Osteocyte (in vitro differentiated cells): Measurements from ENCODE around the gene SGMS1. TPM values are rescaled to one million over a fixed set of nuclear protein-coding genes. Genes with fewer than 3 reads are reported as not detected.
A peak's percentile ranks its signal among the peaks of the same experiment; 100 is the strongest.

Experiments
- DNase-seq: peaks from one replicate; pipeline ENCODE4 v3.0.0; 2021; ENCODE audit warnings: mixed read lengths; ENCODE audit not compliant: unreplicated experiment; ENCODE audit errors: extremely low spot score
- H3K27ac Mint-ChIP-seq: one replicate; pipeline ENCODE4 v1.8.0; 2021; ENCODE audit warnings: mild to moderate bottlenecking, mixed read lengths; ENCODE audit not compliant: unreplicated experiment
- H3K27me3 Mint-ChIP-seq: one replicate; pipeline ENCODE4 v1.8.0; 2021; ENCODE audit warnings: mixed read lengths; ENCODE audit not compliant: unreplicated experiment
- H3K36me3 Mint-ChIP-seq: one replicate; pipeline ENCODE4 v1.8.0; 2021; ENCODE audit warnings: mixed read lengths; ENCODE audit not compliant: unreplicated experiment
- H3K4me1 Mint-ChIP-seq: one replicate; pipeline ENCODE4 v1.8.0; 2021; ENCODE audit warnings: mixed read lengths; ENCODE audit not compliant: unreplicated experiment
- H3K4me3 Mint-ChIP-seq: one replicate; pipeline ENCODE4 v1.8.0; 2021; ENCODE audit warnings: mild to moderate bottlenecking, moderate library complexity, mixed read lengths; ENCODE audit not compliant: unreplicated experiment
- H3K9me3 Mint-ChIP-seq: one replicate; pipeline ENCODE4 v1.8.0; 2021; ENCODE audit warnings: mixed read lengths; ENCODE audit not compliant: unreplicated experiment
- CTCF ChIP-seq: fragments of 200-600 bp; sonication (generic); IDR thresholded peaks from 2 replicates; pipeline ENCODE4 v1.5.0; 2021; ENCODE audit warnings: antibody characterized with exemption, mild to moderate bottlenecking, moderate library complexity
- total RNA-seq: library from RNA; stranded (reverse); gene quantifications from 2 replicates; pipeline ENCODE4 v1.2.1, GENCODE V29; 2021

SGMS1 gene
- total RNA-seq, 1 donor from 2014 or later = 21.0 TPM

- H3K4me3 Mint-ChIP-seq = peak overlapping the region; percentile 89
- no peaks in the 10 kb centered on the region for H3K27me3 Mint-ChIP-seq
- no peak for TF ChIP-seq CTCF
- H3K4me1 Mint-ChIP-seq = peaks cover 22% of the 10 kb centered on the region
- peaks cover 1% of the 10 kb centered on the region for H3K36me3 Mint-ChIP-seq
- peak overlapping the region; percentile 99 for H3K27ac Mint-ChIP-seq
- no peaks in the 10 kb centered on the region for H3K9me3 Mint-ChIP-seq
- peak; percentile 99 for DNase-seq
These were observed 683 bp upstream of the SGMS1 start for GRCh38 chr10:50624413-50624865.

GRCh38 chr10:50622706-50623662 lies 772 bp downstream of the SGMS1 start:
- no peak for DNase-seq
- Mint-ChIP-seq H3K27ac (peak overlapping the region; percentile 99), H3K9me3 (no peaks in the 10 kb centered on the region), H3K4me1 (peaks cover 22% of the 10 kb centered on the region), H3K27me3 (no peaks in the 10 kb centered on the region), H3K36me3 (peaks cover 1% of the 10 kb centered on the region), H3K4me3 (peak overlapping the region; percentile 89)
- no peak for TF ChIP-seq CTCF

GRCh38 chr10:50621968-50622705 lies 1.6 kb downstream of the SGMS1 start:
- peak; percentile 30 for TF ChIP-seq CTCF

GRCh38 chr10:50620899-50621298 lies 2.9 kb downstream of the SGMS1 start:
- Mint-ChIP-seq H3K4me3 (no peak overlapping the region), H3K27me3 (no peaks in the 10 kb centered on the region), H3K9me3 (no peaks in the 10 kb centered on the region), H3K27ac (no peak overlapping the region), H3K36me3 (no peaks in the 10 kb centered on the region), H3K4me1 (peaks cover 19% of the 10 kb centered on the region)
- no peak for DNase-seq
- TF ChIP-seq CTCF = no peak

More at GRCh38 chr10:50621968-50622705, 1.6 kb downstream of the SGMS1 start:
- peak overlapping the region; percentile 94 for H3K27ac Mint-ChIP-seq
- H3K27me3 Mint-ChIP-seq = no peaks in the 10 kb centered on the region
- H3K36me3 Mint-ChIP-seq = no peaks in the 10 kb centered on the region
- H3K9me3 Mint-ChIP-seq = no peaks in the 10 kb centered on the region
- H3K4me3 Mint-ChIP-seq = peak overlapping the region; percentile 89
- H3K4me1 Mint-ChIP-seq = peaks cover 22% of the 10 kb centered on the region
- DNase-seq = peak; percentile 94

- Mint-ChIP-seq H3K27ac (no peak overlapping the region), H3K4me3 (no peak overlapping the region), H3K9me3 (no peaks in the 10 kb centered on the region), H3K27me3 (no peaks in the 10 kb centered on the region), H3K4me1 (peaks cover 13% of the 10 kb centered on the region), H3K36me3 (no peaks in the 10 kb centered on the region)
- no peak for TF ChIP-seq CTCF
- no peak for DNase-seq
These were observed 3.9 kb downstream of the SGMS1 start for GRCh38 chr10:50619882-50620281.
